ENCODE data around the gene IRAK2. TPM values are rescaled to one million over a fixed set of nuclear protein-coding genes. Genes with fewer than 3 reads are reported as not detected.

Gene IRAK2
- total RNA-seq, 1 donor from 2014 or later, result 2.0 TPM

DNA sequence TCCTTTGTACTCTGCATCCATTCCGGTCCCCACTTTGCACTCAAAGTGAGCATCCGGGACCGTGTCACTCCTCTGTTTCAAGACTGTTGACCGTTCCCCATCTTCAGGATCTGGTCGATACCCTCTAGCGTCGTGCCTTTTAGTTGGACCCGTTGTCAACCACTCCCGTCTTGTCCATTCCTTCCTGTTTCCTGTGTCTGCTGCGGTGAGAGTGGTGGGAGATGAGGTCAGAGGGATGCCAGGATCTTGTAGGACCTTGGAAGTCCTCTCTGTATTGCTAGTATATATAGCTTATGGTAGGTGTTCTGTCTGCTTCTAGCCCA, 48.6 kb upstream of the IRAK2 start:
- Histone ChIP-seq H4K20me1 (ENCODE audit: insufficient read depth, low read length) (peaks cover 50% of the 10 kb centered on the region), H3K79me2 (ENCODE audit: insufficient read depth, low read length) (peaks cover 56% of the 10 kb centered on the region), H3K36me3 (ENCODE audit: insufficient read depth, low read length) (peaks cover 1% of the 10 kb centered on the region), H3K4me2 (ENCODE audit: low read length) (peak overlapping the region; percentile 95), H3K9ac (ENCODE audit: low read length) (peak overlapping the region; percentile 94), H3K4me1 (ENCODE audit: insufficient read depth, low read length) (peaks cover 5% of the 10 kb centered on the region), H3K4me3 (ENCODE audit: insufficient read depth, low read depth, low read length) (peak overlapping the region; percentile 96), H2AFZ (ENCODE audit: low read depth, low read length) (peak overlapping the region; percentile 88), H3K27ac (ENCODE audit: low read depth, low read length) (peak overlapping the region; percentile 81), H3K9me3 (ENCODE audit: insufficient read depth, low read depth, low read length) (no peaks in the 10 kb centered on the region), H3K27me3 (ENCODE audit: insufficient read depth, low read length) (no peaks in the 10 kb centered on the region)
- FAIRE-seq (no peak), DNase-seq (ENCODE audit: low read depth) (peak; percentile 56)
- Mint-ChIP-seq H3K9me3 (ENCODE audit: unreplicated experiment) (no peaks in the 10 kb centered on the region), H3K4me1 (ENCODE audit: low read depth, unreplicated experiment) (peaks cover 9% of the 10 kb centered on the region), H3K27me3 (ENCODE audit: low read depth, unreplicated experiment) (no peaks in the 10 kb centered on the region), H3K27ac (ENCODE audit: unreplicated experiment) (peak overlapping the region; percentile 93), H3K36me3 (ENCODE audit: low read depth, unreplicated experiment) (no peaks in the 10 kb centered on the region), H3K4me3 (ENCODE audit: unreplicated experiment) (peak overlapping the region; percentile 98)
- TF ChIP-seq EZH2 (IDR thresholded peaks at IDR 0.05; ENCODE audit: insufficient read depth, low read length), result no peak
- TF ChIP-seq, protein P1, sequence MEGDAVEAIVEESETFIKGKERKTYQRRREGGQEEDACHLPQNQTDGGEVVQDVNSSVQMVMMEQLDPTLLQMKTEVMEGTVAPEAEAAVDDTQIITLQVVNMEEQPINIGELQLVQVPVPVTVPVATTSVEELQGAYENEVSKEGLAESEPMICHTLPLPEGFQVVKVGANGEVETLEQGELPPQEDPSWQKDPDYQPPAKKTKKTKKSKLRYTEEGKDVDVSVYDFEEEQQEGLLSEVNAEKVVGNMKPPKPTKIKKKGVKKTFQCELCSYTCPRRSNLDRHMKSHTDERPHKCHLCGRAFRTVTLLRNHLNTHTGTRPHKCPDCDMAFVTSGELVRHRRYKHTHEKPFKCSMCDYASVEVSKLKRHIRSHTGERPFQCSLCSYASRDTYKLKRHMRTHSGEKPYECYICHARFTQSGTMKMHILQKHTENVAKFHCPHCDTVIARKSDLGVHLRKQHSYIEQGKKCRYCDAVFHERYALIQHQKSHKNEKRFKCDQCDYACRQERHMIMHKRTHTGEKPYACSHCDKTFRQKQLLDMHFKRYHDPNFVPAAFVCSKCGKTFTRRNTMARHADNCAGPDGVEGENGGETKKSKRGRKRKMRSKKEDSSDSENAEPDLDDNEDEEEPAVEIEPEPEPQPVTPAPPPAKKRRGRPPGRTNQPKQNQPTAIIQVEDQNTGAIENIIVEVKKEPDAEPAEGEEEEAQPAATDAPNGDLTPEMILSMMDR (IDR thresholded peaks at IDR 0.05; ENCODE audit: insufficient read depth, low read depth, low read length), result no peak

DNA sequence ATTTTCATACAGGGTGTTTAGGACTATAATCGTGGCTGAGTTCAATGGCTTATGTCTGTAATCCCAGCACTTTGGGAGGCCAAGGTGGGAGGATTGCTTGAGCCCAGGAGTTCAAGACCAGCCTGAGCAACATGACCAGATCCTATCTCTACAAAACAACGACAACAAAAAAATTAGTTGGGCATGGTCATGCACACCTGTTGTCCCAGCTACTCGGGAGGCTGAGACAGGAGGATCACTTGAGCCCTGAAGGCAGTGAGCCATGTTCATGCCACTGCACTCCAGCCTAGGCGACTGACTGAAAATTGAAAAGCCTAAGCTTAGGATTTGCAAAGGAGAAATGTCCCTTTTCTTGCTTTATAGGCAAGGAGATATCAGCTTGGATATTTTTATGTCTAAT, 47.8 kb upstream of the IRAK2 start:
- Mint-ChIP-seq H3K27me3 (ENCODE audit: low read depth, unreplicated experiment) (no peaks in the 10 kb centered on the region), H3K9me3 (ENCODE audit: unreplicated experiment) (no peaks in the 10 kb centered on the region), H3K4me3 (ENCODE audit: unreplicated experiment) (peak overlapping the region; percentile 98), H3K27ac (ENCODE audit: unreplicated experiment) (peak overlapping the region; percentile 93), H3K36me3 (ENCODE audit: low read depth, unreplicated experiment) (no peaks in the 10 kb centered on the region), H3K4me1 (ENCODE audit: low read depth, unreplicated experiment) (peaks cover 9% of the 10 kb centered on the region)
- Histone ChIP-seq H3K9me3 (ENCODE audit: insufficient read depth, low read depth, low read length) (no peaks in the 10 kb centered on the region), H3K27ac (ENCODE audit: low read depth, low read length) (no peak overlapping the region), H3K4me1 (ENCODE audit: insufficient read depth, low read length) (peaks cover 5% of the 10 kb centered on the region), H3K27me3 (ENCODE audit: insufficient read depth, low read length) (no peaks in the 10 kb centered on the region), H3K36me3 (ENCODE audit: insufficient read depth, low read length) (peaks cover 5% of the 10 kb centered on the region), H4K20me1 (ENCODE audit: insufficient read depth, low read length) (peaks cover 55% of the 10 kb centered on the region), H3K4me3 (ENCODE audit: insufficient read depth, low read depth, low read length) (peak overlapping the region; percentile 96), H3K79me2 (ENCODE audit: insufficient read depth, low read length) (peaks cover 65% of the 10 kb centered on the region), H2AFZ (ENCODE audit: low read depth, low read length) (no peak overlapping the region), H3K4me2 (ENCODE audit: low read length) (peak overlapping the region; percentile 95), H3K9ac (ENCODE audit: low read length) (peak overlapping the region; percentile 94)
- DNase-seq (ENCODE audit: low read depth), result no peak
- TF ChIP-seq EZH2 (IDR thresholded peaks at IDR 0.05; ENCODE audit: insufficient read depth, low read length), result no peak
- TF ChIP-seq, protein P1 (IDR thresholded peaks at IDR 0.05; ENCODE audit: insufficient read depth, low read depth, low read length), result no peak
- no peak for FAIRE-seq

DNA sequence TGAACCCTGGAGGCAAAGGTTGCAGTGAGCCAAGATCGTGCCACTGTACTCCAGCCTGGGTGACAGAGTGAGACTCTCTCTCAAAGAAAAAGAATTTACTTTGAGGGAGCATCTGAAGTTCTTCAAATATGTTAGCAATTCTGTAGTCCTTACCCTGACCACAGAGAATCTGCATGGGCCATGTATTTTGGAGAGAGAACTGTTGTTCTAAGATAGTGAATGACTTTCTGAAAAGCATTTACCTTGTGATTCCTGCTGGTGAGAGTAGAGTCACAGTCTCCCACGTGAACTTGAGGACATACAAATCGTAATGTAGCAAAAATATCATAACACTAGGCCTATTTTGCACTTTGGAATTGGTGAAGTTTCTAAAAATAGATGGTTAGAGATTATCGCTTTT, 45.3 kb upstream of the IRAK2 start:
- H3K4me1 ChIP-seq (ENCODE audit: insufficient read depth, low read length), result peaks cover 5% of the 10 kb centered on the region
- no peak overlapping the region for H3K27ac ChIP-seq (ENCODE audit: low read depth, low read length)
- no peak for TF ChIP-seq EZH2 (IDR thresholded peaks at IDR 0.05; ENCODE audit: insufficient read depth, low read length)
- TF ChIP-seq, protein P1 (IDR thresholded peaks at IDR 0.05; ENCODE audit: insufficient read depth, low read depth, low read length), result no peak
- no peak overlapping the region for H3K9ac ChIP-seq (ENCODE audit: low read length)
- DNase-seq (ENCODE audit: low read depth) (peak; percentile 44), FAIRE-seq (no peak)
- no peak overlapping the region for H3K27ac Mint-ChIP-seq (ENCODE audit: unreplicated experiment)
- H3K27me3 ChIP-seq (ENCODE audit: insufficient read depth, low read length), result no peaks in the 10 kb centered on the region
- peaks cover 5% of the 10 kb centered on the region for H3K36me3 ChIP-seq (ENCODE audit: insufficient read depth, low read length)
- H2AFZ ChIP-seq (ENCODE audit: low read depth, low read length), result no peak overlapping the region
- H3K4me2 ChIP-seq (ENCODE audit: low read length), result no peak overlapping the region
- H3K4me1 Mint-ChIP-seq (ENCODE audit: low read depth, unreplicated experiment), result peaks cover 12% of the 10 kb centered on the region
- H3K79me2 ChIP-seq (ENCODE audit: insufficient read depth, low read length), result peaks cover 85% of the 10 kb centered on the region
- no peaks in the 10 kb centered on the region for H3K9me3 Mint-ChIP-seq (ENCODE audit: unreplicated experiment)
- H3K27me3 Mint-ChIP-seq (ENCODE audit: low read depth, unreplicated experiment), result no peaks in the 10 kb centered on the region
- no peak overlapping the region for H3K4me3 Mint-ChIP-seq (ENCODE audit: unreplicated experiment)
- H3K36me3 Mint-ChIP-seq (ENCODE audit: low read depth, unreplicated experiment), result peaks cover 6% of the 10 kb centered on the region
- H4K20me1 ChIP-seq (ENCODE audit: insufficient read depth, low read length), result peaks cover 75% of the 10 kb centered on the region
- no peak overlapping the region for H3K4me3 ChIP-seq (ENCODE audit: insufficient read depth, low read depth, low read length)
- no peaks in the 10 kb centered on the region for H3K9me3 ChIP-seq (ENCODE audit: insufficient read depth, low read depth, low read length)

Data from astrocyte (in vitro differentiated cells and primary cell).